GM23338 (cell line): Measurements from ENCODE around the gene DCAF12L2. TPM values are rescaled to one million over a fixed set of nuclear protein-coding genes. Genes with fewer than 3 reads are reported as not detected.
A peak's percentile ranks its signal among the peaks of the same experiment; 100 is the strongest.

Experiments
- ATAC-seq: fragments of 200-7000 bp; cut with Tn5 transposase; 3 replicates; pipeline ENCODE4 v1.9.1; 2020
- DNase-seq: peaks from one replicate; pipeline ENCODE4 v3.0.0-alpha.2; 2015; ENCODE audit warnings: low spot score
- H2AFZ ChIP-seq: fragments of 200-600 bp; sonication (generic); 2 replicates; pipeline ENCODE4 v1.8.0; 2016; ENCODE audit warnings: antibody characterized with exemption, mild to moderate bottlenecking, moderate library complexity
- H3F3A ChIP-seq: fragments of 200-600 bp; sonication (generic); replicated peaks from 2 replicates; pipeline ENCODE4 v1.8.0; 2017; ENCODE audit warnings: antibody characterized with exemption, mixed run types, low read depth
- H3K27ac ChIP-seq: fragments of 200-600 bp; sonication (generic); 2 replicates; pipeline ENCODE4 v1.6.1; 2016; ENCODE audit warnings: low read depth
- H3K27me3 ChIP-seq: fragments of 200-600 bp; sonication (generic); 2 replicates; pipeline ENCODE4 v1.8.0; 2016; ENCODE audit warnings: mild to moderate bottlenecking, mixed run types, moderate library complexity; ENCODE audit not compliant: insufficient read depth
- H3K36me3 ChIP-seq: fragments of 200-600 bp; sonication (generic); 2 replicates; pipeline ENCODE4 v1.8.0; 2016; ENCODE audit warnings: mild to moderate bottlenecking; ENCODE audit not compliant: insufficient read depth
- H3K4me1 ChIP-seq: fragments of 200-600 bp; sonication (generic); 2 replicates; pipeline ENCODE4 v1.8.0; 2016; ENCODE audit warnings: mild to moderate bottlenecking, moderate library complexity; ENCODE audit not compliant: insufficient read depth
- H3K4me2 ChIP-seq: fragments of 200-600 bp; sonication (generic); 2 replicates; pipeline ENCODE4 v1.7.1; 2017; ENCODE audit warnings: mixed run types
- H3K4me3 ChIP-seq: fragments of 200-600 bp; sonication (generic); 2 replicates; pipeline ENCODE4 v1.6.1; 2016; ENCODE audit warnings: mixed run types
- H3K79me2 ChIP-seq: fragments of 200-600 bp; sonication (generic); replicated peaks from 2 replicates; pipeline ENCODE4 v1.8.0; 2017; ENCODE audit warnings: mild to moderate bottlenecking; ENCODE audit not compliant: insufficient read depth
- H3K9me2 ChIP-seq: fragments of 200-600 bp; sonication (generic); 2 replicates; pipeline ENCODE4 v1.8.0; 2017; ENCODE audit not compliant: insufficient read depth
- H4K20me1 ChIP-seq: fragments of 200-600 bp; sonication (generic); replicated peaks from 2 replicates; pipeline ENCODE4 v1.8.0; 2017; ENCODE audit warnings: mild to moderate bottlenecking; ENCODE audit not compliant: insufficient read depth
- H3K27ac Mint-ChIP-seq: 2 replicates; pipeline ENCODE4 v1.8.0; 2020; ENCODE audit warnings: inconsistent platforms, mild to moderate bottlenecking, moderate library complexity, mixed read lengths
- H3K27me3 Mint-ChIP-seq: 3 replicates; pipeline ENCODE4 v1.8.0; 2022; ENCODE audit warnings: low read depth, mild to moderate bottlenecking, moderate library complexity, mixed read lengths, inconsistent platforms; ENCODE audit not compliant: insufficient read depth, poor library complexity
- H3K36me3 Mint-ChIP-seq: 3 replicates; pipeline ENCODE4 v1.8.0; 2021; ENCODE audit warnings: low read depth, mild to moderate bottlenecking, inconsistent platforms, moderate library complexity, mixed read lengths
- H3K4me1 Mint-ChIP-seq: 3 replicates; pipeline ENCODE4 v1.8.0; 2020; ENCODE audit warnings: mild to moderate bottlenecking, inconsistent platforms, mixed read lengths
- H3K4me3 Mint-ChIP-seq: 3 replicates; pipeline ENCODE4 v1.8.0; 2021; ENCODE audit warnings: moderate library complexity, mild to moderate bottlenecking, inconsistent platforms, mixed read lengths
- H3K9me3 Mint-ChIP-seq: 3 replicates; pipeline ENCODE4 v1.8.0; 2020; ENCODE audit warnings: moderate library complexity, mild to moderate bottlenecking, inconsistent platforms, mixed read lengths
- ETS1 ChIP-seq: IDR thresholded peaks from 2 replicates; pipeline ENCODE4 v1.6.1; 2016; ENCODE audit warnings: antibody characterized with exemption
- EZH2phosphoT487 ChIP-seq: fragments of 200-600 bp; sonication (generic); IDR thresholded peaks from one replicate; pipeline ENCODE4 v1.8.1; 2018; ENCODE audit warnings: antibody characterized with exemption; ENCODE audit not compliant: unreplicated experiment
- JUNB ChIP-seq: IDR thresholded peaks from one replicate; pipeline ENCODE4 v1.6.1; 2016; ENCODE audit warnings: antibody characterized with exemption; ENCODE audit not compliant: unreplicated experiment
- POLR2AphosphoS5 ChIP-seq: IDR thresholded peaks from 2 replicates; pipeline ENCODE4 v1.6.1; 2016; ENCODE audit warnings: antibody characterized with exemption, low read depth
- ZNF114 ChIP-seq: fragments of 250-450 bp; sonication (Bioruptor Pico); IDR thresholded peaks from 2 replicates; pipeline ENCODE4 v1.5.0; 2020; ENCODE audit warnings: mild to moderate bottlenecking, moderate library complexity
- ZNF331 ChIP-seq: fragments of 250-450 bp; sonication (Bioruptor Pico); IDR thresholded peaks from 2 replicates; pipeline ENCODE4 v1.5.0; 2020; ENCODE audit warnings: low read depth, mild to moderate bottlenecking, moderate library complexity
- ZNF462 ChIP-seq: fragments of 250-450 bp; sonication (Bioruptor Pico); IDR thresholded peaks from 2 replicates; pipeline ENCODE4 v1.5.0; 2020; ENCODE audit warnings: mild to moderate bottlenecking, moderate library complexity
- polyA plus RNA-seq: library from polyadenylated mRNA; unstranded; fragments of >200 nt; fragmentation: Nextera tagmentation; extraction: Ambion mirVana; gene quantifications from 2 replicates; pipeline ENCODE4 v1.2.1, GENCODE V29; 2016
- total RNA-seq: library from RNA; depleted of rRNA; stranded (reverse); fragments of >200 nt; shearing (Covaris generic); gene quantifications from 2 replicates; pipeline ENCODE4 v1.2.3, GENCODE V29; 2014
- TF ChIP-seq, protein P1 (sequence below), 2 experiments: fragments of 200-600 bp in 1 of 2; sonication (generic) in 1 of 2; conservative IDR thresholded peaks; 2 replicates each; pipeline versions ENCODE4 v1.5.1 to v1.6.1; 2016 to 2017; ENCODE audit warnings: antibody characterized with exemption in 2 of 2, low read depth in 2 of 2, mild to moderate bottlenecking in 2 of 2, moderate library complexity in 1 of 2

Gene DCAF12L2
- total and polyA plus RNA-seq, 2 experiments from 2014 or later, result 0.45 to 1.3 TPM

DNA sequence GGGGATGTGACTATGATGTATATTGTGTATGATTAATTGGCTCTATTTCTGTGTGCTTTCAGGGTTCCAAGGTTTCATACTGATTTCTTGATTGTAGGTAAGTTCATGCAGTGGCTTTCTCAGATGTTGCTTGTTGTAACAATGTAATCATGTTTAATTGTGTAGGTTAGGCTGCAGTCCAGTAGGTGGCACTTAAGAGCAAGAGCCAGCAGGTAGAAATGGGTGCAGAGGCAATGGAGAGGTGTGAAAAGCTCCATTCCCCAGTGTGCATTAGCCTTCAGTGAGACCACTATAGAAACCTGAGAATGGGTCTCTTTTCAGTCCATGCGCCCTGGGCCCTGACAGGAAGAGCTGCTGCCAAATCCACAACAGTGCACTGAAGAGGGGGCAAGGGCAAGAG is 28.2 kb downstream of the DCAF12L2 start:
- TF ChIP-seq ETS1, result no peak
- TF ChIP-seq, protein P1, sequence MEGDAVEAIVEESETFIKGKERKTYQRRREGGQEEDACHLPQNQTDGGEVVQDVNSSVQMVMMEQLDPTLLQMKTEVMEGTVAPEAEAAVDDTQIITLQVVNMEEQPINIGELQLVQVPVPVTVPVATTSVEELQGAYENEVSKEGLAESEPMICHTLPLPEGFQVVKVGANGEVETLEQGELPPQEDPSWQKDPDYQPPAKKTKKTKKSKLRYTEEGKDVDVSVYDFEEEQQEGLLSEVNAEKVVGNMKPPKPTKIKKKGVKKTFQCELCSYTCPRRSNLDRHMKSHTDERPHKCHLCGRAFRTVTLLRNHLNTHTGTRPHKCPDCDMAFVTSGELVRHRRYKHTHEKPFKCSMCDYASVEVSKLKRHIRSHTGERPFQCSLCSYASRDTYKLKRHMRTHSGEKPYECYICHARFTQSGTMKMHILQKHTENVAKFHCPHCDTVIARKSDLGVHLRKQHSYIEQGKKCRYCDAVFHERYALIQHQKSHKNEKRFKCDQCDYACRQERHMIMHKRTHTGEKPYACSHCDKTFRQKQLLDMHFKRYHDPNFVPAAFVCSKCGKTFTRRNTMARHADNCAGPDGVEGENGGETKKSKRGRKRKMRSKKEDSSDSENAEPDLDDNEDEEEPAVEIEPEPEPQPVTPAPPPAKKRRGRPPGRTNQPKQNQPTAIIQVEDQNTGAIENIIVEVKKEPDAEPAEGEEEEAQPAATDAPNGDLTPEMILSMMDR (conservative IDR thresholded peaks at IDR 0.05; ENCODE audit: low read depth in 2 of 2), result peak; percentile 41 to 64
- peak; percentile 34; the same call in 2 of the 3 replicates for ATAC-seq
- H3K27me3 Mint-ChIP-seq, result peaks cover 2% of the 10 kb centered on the region
- no peak overlapping the region for H3K27ac Mint-ChIP-seq
- H4K20me1 ChIP-seq, result no peaks in the 10 kb centered on the region
- H3K4me2 ChIP-seq, result no peak overlapping the region
- no peaks in the 10 kb centered on the region for H3K4me1 Mint-ChIP-seq
- H3K4me3 Mint-ChIP-seq, result no peak overlapping the region
- no peaks in the 10 kb centered on the region for H3F3A ChIP-seq
- peak; percentile 25 for DNase-seq
- peaks cover 2% of the 10 kb centered on the region; the same call in 2 of the 3 replicates for H3K9me3 Mint-ChIP-seq
- no peaks in the 10 kb centered on the region for H3K79me2 ChIP-seq
- no peaks in the 10 kb centered on the region for H3K36me3 Mint-ChIP-seq
- no peaks in the 10 kb centered on the region for H3K27me3 ChIP-seq
- no peak overlapping the region for H3K27ac ChIP-seq
- H2AFZ ChIP-seq, result no peak overlapping the region
- no peaks in the 10 kb centered on the region for H3K36me3 ChIP-seq
- no peak overlapping the region for H3K4me3 ChIP-seq
- peaks cover 8% of the 10 kb centered on the region; the same call in 1 of the 2 replicates for H3K4me1 ChIP-seq
- H3K9me2 ChIP-seq, result no peaks in the 10 kb centered on the region

DNA sequence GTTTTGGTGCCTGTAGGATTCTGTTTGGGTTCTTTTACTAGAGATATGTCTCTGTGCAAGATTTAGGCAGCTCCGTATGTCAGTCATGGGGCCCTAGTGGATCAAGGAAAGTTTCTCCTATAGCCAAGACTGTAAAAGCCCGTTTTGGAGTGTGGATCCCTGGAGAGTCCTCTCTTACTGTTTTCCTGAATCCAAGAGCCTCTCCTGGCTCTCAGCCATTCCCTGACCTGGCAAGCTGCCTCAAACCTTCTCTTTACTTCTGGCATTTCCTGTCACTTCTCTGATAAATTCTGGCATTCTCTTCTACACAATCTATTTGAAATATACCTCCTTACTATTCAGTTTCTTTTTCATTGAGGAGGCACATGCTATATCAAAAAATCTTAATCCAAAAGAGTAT is 41.4 kb downstream of the DCAF12L2 start:
- H3K9me3 Mint-ChIP-seq, result no peaks in the 10 kb centered on the region

More for the DNA sequence above, 41.4 kb downstream of the DCAF12L2 start:
- Histone ChIP-seq H3K4me2 (no peak overlapping the region), H3K9me2 (no peaks in the 10 kb centered on the region), H3K4me3 (no peak overlapping the region), H3K4me1 (no peaks in the 10 kb centered on the region), H3F3A (no peaks in the 10 kb centered on the region), H3K36me3 (no peaks in the 10 kb centered on the region), H3K27me3 (no peaks in the 10 kb centered on the region), H3K27ac (no peak overlapping the region), H2AFZ (no peak overlapping the region), H3K79me2 (no peaks in the 10 kb centered on the region), H4K20me1 (no peaks in the 10 kb centered on the region)
- H3K27me3 Mint-ChIP-seq, result peaks cover 1% of the 10 kb centered on the region
- H3K4me1 Mint-ChIP-seq, result no peaks in the 10 kb centered on the region
- no peak overlapping the region for H3K4me3 Mint-ChIP-seq
- ATAC-seq (no peak), DNase-seq (no peak)
- TF ChIP-seq JUNB (no peak), EZH2phosphoT487 (no peak), POLR2AphosphoS5 (no peak), ZNF331 (CRISPR knock-in tag) (no peak), ZNF114 (CRISPR knock-in tag) (no peak), ZNF462 (no peak)
- no peaks in the 10 kb centered on the region for H3K36me3 Mint-ChIP-seq
- H3K27ac Mint-ChIP-seq, result no peak overlapping the region
